HEK293T (cell line): ENCODE measurements around the gene ZNF580.

Experiments
- ELF4 ChIP-seq: fragments of 450-650 bp; IDR thresholded peaks from 2 replicates; pipeline ENCODE4 v1.6.1; 2017; ENCODE audit warnings: antibody characterized with exemption
- FOXM1 ChIP-seq: fragments of 450-650 bp; IDR thresholded peaks from 2 replicates; pipeline ENCODE4 v1.6.1; 2017; ENCODE audit warnings: mild to moderate bottlenecking, borderline replicate concordance
- HDGF ChIP-seq: fragments of 450-650 bp; IDR thresholded peaks from 2 replicates; pipeline ENCODE4 v1.6.1; 2017; ENCODE audit warnings: antibody characterized with exemption, borderline replicate concordance
- LEF1 ChIP-seq: fragments of 450-650 bp; IDR thresholded peaks from 2 replicates; pipeline ENCODE4 v1.6.1; 2017; ENCODE audit warnings: mild to moderate bottlenecking, borderline replicate concordance

GRCh38 chr19:55601084-55601483 lies 39.7 kb upstream of the ZNF580 start:
- TF ChIP-seq HDGF, result no peak
- TF ChIP-seq FOXM1, result no peak
- TF ChIP-seq LEF1, result no peak
- no peak for TF ChIP-seq ELF4
